GM23338 (cell line): Measurements from ENCODE around the gene CCDC28A.

Source experiments
- CREB1 ChIP-seq: fragments of 250-450 bp; sonication (Bioruptor Pico); IDR thresholded peaks from 2 replicates; pipeline ENCODE4 v1.5.0; 2020; ENCODE audit warnings: low read depth, mild to moderate bottlenecking, moderate library complexity
- CTCF ChIP-seq, 2 experiments: fragments of 200-600 bp in 1 of 2; sonication (generic) in 1 of 2; conservative IDR thresholded peaks; 2 replicates each; pipeline versions ENCODE4 v1.5.1 to v1.6.1; 2016 to 2017; ENCODE audit warnings: antibody characterized with exemption in 2 of 2, low read depth in 2 of 2, mild to moderate bottlenecking in 2 of 2, moderate library complexity in 1 of 2
- ETS1 ChIP-seq: IDR thresholded peaks from 2 replicates; pipeline ENCODE4 v1.6.1; 2016; ENCODE audit warnings: antibody characterized with exemption
- EZH2 ChIP-seq: fragments of 200-600 bp; sonication (generic); IDR thresholded peaks from one replicate; pipeline ENCODE4 v1.8.0; 2017; ENCODE audit warnings: antibody characterized with exemption, mild to moderate bottlenecking, low read depth; ENCODE audit not compliant: unreplicated experiment
- EZH2phosphoT487 ChIP-seq: fragments of 200-600 bp; sonication (generic); IDR thresholded peaks from one replicate; pipeline ENCODE4 v1.8.1; 2018; ENCODE audit warnings: antibody characterized with exemption; ENCODE audit not compliant: unreplicated experiment
- JUNB ChIP-seq: IDR thresholded peaks from one replicate; pipeline ENCODE4 v1.6.1; 2016; ENCODE audit warnings: antibody characterized with exemption; ENCODE audit not compliant: unreplicated experiment
- POLR2AphosphoS5 ChIP-seq: IDR thresholded peaks from 2 replicates; pipeline ENCODE4 v1.6.1; 2016; ENCODE audit warnings: antibody characterized with exemption, low read depth
- REST ChIP-seq: IDR thresholded peaks from one replicate; pipeline ENCODE4 v1.6.1; 2018; ENCODE audit warnings: antibody characterized with exemption; ENCODE audit not compliant: unreplicated experiment
- STAT1 ChIP-seq: IDR thresholded peaks from one replicate; pipeline ENCODE4 v1.6.1; 2016; ENCODE audit warnings: antibody characterized with exemption; ENCODE audit not compliant: unreplicated experiment
- ZNF114 ChIP-seq: fragments of 250-450 bp; sonication (Bioruptor Pico); IDR thresholded peaks from 2 replicates; pipeline ENCODE4 v1.5.0; 2020; ENCODE audit warnings: mild to moderate bottlenecking, moderate library complexity
- ZNF331 ChIP-seq: fragments of 250-450 bp; sonication (Bioruptor Pico); IDR thresholded peaks from 2 replicates; pipeline ENCODE4 v1.5.0; 2020; ENCODE audit warnings: low read depth, mild to moderate bottlenecking, moderate library complexity

DNA sequence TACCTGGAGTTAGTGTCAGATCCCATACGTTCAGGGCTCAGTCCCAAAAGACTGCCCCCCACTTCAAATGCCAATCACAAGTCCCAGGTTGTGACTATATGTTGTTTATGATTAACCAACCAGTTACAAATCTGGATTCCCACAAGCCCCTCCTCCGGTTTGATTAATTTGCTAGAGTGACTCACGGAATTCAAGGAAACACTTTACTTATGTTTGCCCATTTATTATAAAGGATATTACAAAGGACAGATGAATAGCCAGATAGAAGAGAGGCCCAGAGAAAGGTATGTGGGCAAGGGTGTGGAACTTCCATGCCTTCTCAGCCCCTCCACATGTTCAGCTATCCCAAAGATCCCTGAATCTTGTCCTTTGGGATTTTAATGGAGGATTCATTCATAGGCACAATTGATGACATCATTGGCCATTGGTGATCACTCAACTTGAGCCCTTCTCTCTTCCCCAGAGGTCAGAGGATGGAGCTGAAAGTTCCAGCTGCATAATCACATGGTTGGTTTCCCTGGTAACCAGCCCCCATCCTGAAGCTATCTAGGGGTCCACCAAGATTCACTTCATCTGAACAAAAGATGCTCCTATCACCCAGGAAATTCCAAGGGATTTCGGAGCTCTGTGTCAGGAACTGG, 24.4 kb downstream of the CCDC28A start:
- TF ChIP-seq EZH2 (no peak), CTCF (conservative IDR thresholded peaks at IDR 0.05; ENCODE audit: low read depth in 2 of 2) (no peak), REST (no peak), ZNF114 (CRISPR knock-in tag) (no peak), POLR2AphosphoS5 (no peak), EZH2phosphoT487 (no peak), CREB1 (CRISPR knock-in tag) (no peak), JUNB (no peak), ZNF331 (CRISPR knock-in tag) (no peak), ETS1 (no peak), STAT1 (no peak)
